Activated T-helper 1 cell treated with anti-CD3 and anti-CD28 coated beads, Interleukin-12 subunit alpha, Interleukin-12 subunit beta, Interleukin-2, Interleukin-4 antibody, amounts not matched to agents 30 ng/mL and 10 ng/mL and 1 ng/mL, durations not matched to agents 14 hours and 24 hours and 36 hours (primary cell): ENCODE data around the gene EFS. TPM values are rescaled to one million over a fixed set of nuclear protein-coding genes. Genes with fewer than 3 reads are reported as not detected.

Source experiments
- total RNA-seq: library from RNA; stranded (reverse); gene quantifications from 2 replicates; pipeline ENCODE4 v1.2.3, GENCODE V29; 2022

The EFS gene
- total RNA-seq, 1 donor from 2014 or later: not detected

Other genes with a start within 250 kb of the EFS start
- gene CEBPE, start 245.9 kb downstream of the EFS start, total RNA-seq: not detected in 2 replicates
- gene SLC7A8, start 181.5 kb downstream of the EFS start, total RNA-seq: not detected in 2 replicates
- not detected in 2 replicates for gene RNF212B, start 127.2 kb downstream of the EFS start, total RNA-seq
- gene HOMEZ, start 79.0 kb downstream of the EFS start, total RNA-seq: 10.9 and 12.2 TPM in 2 replicates
- 16.6 and 17.3 TPM in 2 replicates for gene PPP1R3E, start 62.3 kb downstream of the EFS start, total RNA-seq
- 4.1 and 7.1 TPM in 2 replicates for gene BCL2L2, start 58.3 kb downstream of the EFS start, total RNA-seq
- 252 and 266 TPM in 2 replicates for gene PABPN1, start 43.7 kb downstream of the EFS start, total RNA-seq
- gene SLC22A17, start 12.3 kb downstream of the EFS start, total RNA-seq: 3.1 and 5.0 TPM in 2 replicates
- gene IL25, start 7.6 kb upstream of the EFS start, total RNA-seq: not detected in 2 replicates
- not detected in 2 replicates for gene CMTM5, start 11.9 kb upstream of the EFS start, total RNA-seq
- 0.52 and 0.59 TPM in 2 replicates for gene MYH6, start 43.1 kb upstream of the EFS start, total RNA-seq
- 0.05 TPM in 2 replicates for gene MYH7, start 70.5 kb upstream of the EFS start, total RNA-seq
- gene NGDN, start 104.5 kb upstream of the EFS start, total RNA-seq: 80.1 and 84.5 TPM in 2 replicates
- 2.2 and 2.7 TPM in 2 replicates for gene ZFHX2, start 186.6 kb upstream of the EFS start, total RNA-seq
- 14.3 and 14.5 TPM in 2 replicates for gene THTPA, start 191.1 kb upstream of the EFS start, total RNA-seq
- 137 and 145 TPM in 2 replicates for gene AP1G2, start 202.6 kb upstream of the EFS start, total RNA-seq
- gene JPH4, start 213.6 kb upstream of the EFS start, total RNA-seq: 0.05 TPM in 1 of 2 replicates, not detected in the other